Transverse colon (tissue), 4 donors: ENCODE measurements around the gene ZNF638.

ENCODE experiments used
- CTCF ChIP-seq, 5 experiments: fragments of 200-600 bp in 3 of 5; fragments of 450-650 bp in 2 of 5; sonication (generic) in 3 of 5; IDR thresholded peaks; 1 replicate in 2 of 5; 2 replicates in 3 of 5; pipeline ENCODE4 v1.5.1; 2016 to 2017; ENCODE audit warnings: antibody characterized with exemption in 5 of 5, inconsistent platforms in 3 of 5, mild to moderate bottlenecking in 2 of 5, moderate library complexity in 1 of 5
- EP300 ChIP-seq: sonication (generic); formaldehyde crosslinking; IDR thresholded peaks from one replicate; pipeline ENCODE4 v1.6.1; 2017; ENCODE audit warnings: antibody characterized with exemption, low read depth
- POLR2A ChIP-seq: fragments of 450-650 bp; IDR thresholded peaks from one replicate; pipeline ENCODE4 v1.6.1; 2016; ENCODE audit warnings: antibody characterized with exemption, mild to moderate bottlenecking, moderate library complexity
- POLR2AphosphoS5 ChIP-seq, 3 donors: sonication (generic); formaldehyde crosslinking; IDR thresholded peaks; one replicate each; pipeline ENCODE4 v1.6.1; 2016; ENCODE audit warnings: antibody characterized with exemption in 3 of 3

- TF ChIP-seq POLR2A (no peak), CTCF (IDR thresholded peaks at IDR 0.05) (no peak), POLR2AphosphoS5 (IDR thresholded peaks at IDR 0.05) (no peak), EP300 (no peak)
These were observed 131.2 kb downstream of the ZNF638 start for GRCh38 chr2:71462641-71463341.
